H9 (cell line): ENCODE data around the gene GORAB. TPM values are rescaled to one million over a fixed set of nuclear protein-coding genes. Genes with fewer than 3 reads are reported as not detected.

Experiments
- DNase-seq: peaks from one replicate; pipeline ENCODE4 v3.0.0-alpha.2; 2017
- H2AFZ ChIP-seq: one replicate; pipeline ENCODE4 v1.6.1; 2013; ENCODE audit warnings: mild to moderate bottlenecking, low read length, control low read depth, moderate library complexity
- H2AK5ac ChIP-seq: 2 replicates; pipeline ENCODE4 v1.6.1; 2013; ENCODE audit warnings: low read length, control low read depth, mixed read lengths; ENCODE audit not compliant: insufficient read length
- H2BK120ac ChIP-seq: one replicate; pipeline ENCODE4 v1.6.1; 2013; ENCODE audit warnings: low read depth, mild to moderate bottlenecking, low read length, control low read depth, inconsistent platforms; ENCODE audit not compliant: poor library complexity, severe bottlenecking
- H2BK12ac ChIP-seq: 2 replicates; pipeline ENCODE4 v1.6.1; 2013; ENCODE audit warnings: low read length, control low read depth, mixed read lengths, low read depth; ENCODE audit not compliant: insufficient read length
- H2BK15ac ChIP-seq: 2 replicates; pipeline ENCODE4 v1.6.1; 2013; ENCODE audit warnings: low read depth, low read length, control low read depth
- H2BK20ac ChIP-seq: one replicate; pipeline ENCODE4 v1.6.1; 2013; ENCODE audit warnings: low read depth, mild to moderate bottlenecking, low read length, control low read depth, inconsistent platforms; ENCODE audit not compliant: poor library complexity, severe bottlenecking
- H2BK5ac ChIP-seq: 2 replicates; pipeline ENCODE4 v1.6.1; 2013; ENCODE audit warnings: low read length, control low read depth, mixed read lengths; ENCODE audit not compliant: insufficient read length
- H3K14ac ChIP-seq: 2 replicates; pipeline ENCODE4 v1.6.1; 2013; ENCODE audit warnings: low read length, control low read depth; ENCODE audit not compliant: insufficient read depth
- H3K18ac ChIP-seq: 2 replicates; pipeline ENCODE4 v1.6.1; 2013; ENCODE audit warnings: low read depth, mild to moderate bottlenecking, mixed read lengths, low read length, control low read depth; ENCODE audit not compliant: insufficient read length
- H3K23ac ChIP-seq: 2 replicates; pipeline ENCODE4 v1.6.1; 2013; ENCODE audit warnings: low read length, control low read depth, mixed read lengths, low read depth; ENCODE audit not compliant: insufficient read length
- H3K23me2 ChIP-seq: 2 replicates; pipeline ENCODE4 v1.6.1; 2013; ENCODE audit warnings: low read depth, mild to moderate bottlenecking, mixed read lengths, low read length, control low read depth; ENCODE audit not compliant: insufficient read length, poor library complexity, severe bottlenecking
- H3K27ac ChIP-seq: 2 replicates; pipeline ENCODE4 v1.5.1; 2013; ENCODE audit warnings: low read length, control low read depth, mixed read lengths, low read depth; ENCODE audit not compliant: insufficient read length
- H3K27me3 ChIP-seq: 2 replicates; pipeline ENCODE4 v1.6.1; 2013; ENCODE audit warnings: low read length, control low read depth, inconsistent platforms; ENCODE audit not compliant: insufficient read depth
- H3K4ac ChIP-seq: 2 replicates; pipeline ENCODE4 v1.6.1; 2013; ENCODE audit warnings: low read depth, mild to moderate bottlenecking, control low read depth, inconsistent platforms, low read length, moderate library complexity
- H3K4me1 ChIP-seq: 2 replicates; pipeline ENCODE4 v1.6.1; 2013; ENCODE audit warnings: low read length, control low read depth, inconsistent platforms; ENCODE audit not compliant: insufficient read depth
- H3K4me2 ChIP-seq: 2 replicates; pipeline ENCODE4 v1.6.1; 2013; ENCODE audit warnings: low read length, control low read depth, mixed read lengths; ENCODE audit not compliant: insufficient read length, insufficient read depth
- H3K56ac ChIP-seq: 2 replicates; pipeline ENCODE4 v1.6.1; 2013; ENCODE audit warnings: low read depth, mild to moderate bottlenecking, mixed read lengths, low read length, control low read depth; ENCODE audit not compliant: insufficient read length
- H3K79me1 ChIP-seq: 2 replicates; pipeline ENCODE4 v1.6.1; 2013; ENCODE audit warnings: low read depth, mild to moderate bottlenecking, moderate library complexity, low read length, control low read depth, inconsistent platforms; ENCODE audit not compliant: insufficient read depth, poor library complexity, severe bottlenecking
- H3K79me2 ChIP-seq: 2 replicates; pipeline ENCODE4 v1.6.1; 2013; ENCODE audit warnings: low read length, control low read depth, inconsistent platforms; ENCODE audit not compliant: insufficient read depth
- H3K9ac ChIP-seq: 2 replicates; pipeline ENCODE4 v1.6.1; 2013; ENCODE audit warnings: low read length, control low read depth, mixed read lengths; ENCODE audit not compliant: insufficient read length; ENCODE audit errors: extremely low read depth
- H3K9me3 ChIP-seq: one replicate; pipeline ENCODE4 v1.6.1; 2013; ENCODE audit warnings: low read depth, low read length, inconsistent platforms; ENCODE audit not compliant: control insufficient read depth
- H3T11ph ChIP-seq: one replicate; pipeline ENCODE4 v1.6.1; 2013; ENCODE audit warnings: mild to moderate bottlenecking, low read length, control low read depth, inconsistent platforms
- H4K20me1 ChIP-seq: one replicate; pipeline ENCODE4 v1.6.1; 2013; ENCODE audit not compliant: control insufficient read depth, insufficient read length, insufficient read depth
- H4K5ac ChIP-seq: 2 replicates; pipeline ENCODE4 v1.6.1; 2013; ENCODE audit warnings: low read depth, mild to moderate bottlenecking, mixed read lengths, low read length, control low read depth; ENCODE audit not compliant: insufficient read length
- H4K8ac ChIP-seq: replicated peaks from 2 replicates; pipeline ENCODE4 v1.6.1; 2013; ENCODE audit warnings: low read length, control low read depth, mixed read lengths, low read depth; ENCODE audit not compliant: insufficient read length
- H4K91ac ChIP-seq: 2 replicates; pipeline ENCODE4 v1.6.1; 2013; ENCODE audit warnings: low read depth, mild to moderate bottlenecking, moderate library complexity, mixed read lengths, low read length, control low read depth; ENCODE audit not compliant: insufficient read length
- H3K27ac Mint-ChIP-seq, 3 experiments: 2 replicates in 2 of 3; 3 replicates in 1 of 3; pipeline ENCODE4 v1.8.0; 2020 to 2021; ENCODE audit warnings: mixed read lengths in 3 of 3, mild to moderate bottlenecking in 1 of 3, moderate library complexity in 1 of 3
- H3K27me3 Mint-ChIP-seq: 2 replicates; pipeline ENCODE4 v1.8.0; 2021; ENCODE audit warnings: low read depth, mild to moderate bottlenecking, moderate library complexity, mixed read lengths
- H3K36me3 Mint-ChIP-seq, 3 experiments: 2 replicates in 2 of 3; 3 replicates in 1 of 3; pipeline ENCODE4 v1.8.0; 2020 to 2021; ENCODE audit warnings: low read depth in 3 of 3, mixed read lengths in 3 of 3; ENCODE audit not compliant: insufficient read depth in 1 of 3
- H3K4me1 Mint-ChIP-seq, 2 experiments: 2 replicates each; pipeline ENCODE4 v1.8.0; 2020; ENCODE audit warnings: mixed read lengths in 2 of 2
- H3K4me3 Mint-ChIP-seq, 2 experiments: 2 replicates in 1 of 2; 3 replicates in 1 of 2; pipeline ENCODE4 v1.8.0; 2020 to 2021; ENCODE audit warnings: mild to moderate bottlenecking in 2 of 2, mixed read lengths in 2 of 2, moderate library complexity in 1 of 2
- H3K9me3 Mint-ChIP-seq, 2 experiments: 2 replicates in 1 of 2; 3 replicates in 1 of 2; pipeline ENCODE4 v1.8.0; 2020; ENCODE audit warnings: mild to moderate bottlenecking in 2 of 2, mixed read lengths in 2 of 2, moderate library complexity in 1 of 2
- CTCF ChIP-seq: fragments of 200-600 bp; sonication (generic); conservative IDR thresholded peaks from 3 replicates; pipeline ENCODE4 v1.8.0; 2021; ENCODE audit warnings: antibody characterized with exemption, mild to moderate bottlenecking
- WGBS: extraction: QIAGEN DNeasy Blood & Tissue Kit; methylation state at CpG from one replicate; pipeline ENCODE4 v1.1.7; 2013; ENCODE audit warnings: missing lambda C conversion rate, low lambda C conversion rate, mixed read lengths; ENCODE audit not compliant: insufficient read length; ENCODE audit errors: extremely low coverage; 5-methylcytosine and 5-hydroxymethylcytosine counted together
- total RNA-seq: library from RNA; stranded (reverse); gene quantifications from 2 replicates; pipeline ENCODE4 v1.2.1, GENCODE V29; 2021

GORAB gene
- total RNA-seq, 1 experiment from 2014 or later: 17.8 TPM

- no peak overlapping the region for H2BK5ac ChIP-seq
- H2AK5ac ChIP-seq: no peak overlapping the region
- no peak overlapping the region for H3K27ac ChIP-seq
- no peak overlapping the region for H3T11ph ChIP-seq
- H2BK12ac ChIP-seq: no peak overlapping the region
- H3K27me3 Mint-ChIP-seq: no peaks in the 10 kb centered on the region
- H4K91ac ChIP-seq: no peak overlapping the region
- TF ChIP-seq CTCF: no peak
- H3K4ac ChIP-seq: no peak overlapping the region
- no peaks in the 10 kb centered on the region for H3K4me1 ChIP-seq
- H3K56ac ChIP-seq: no peak overlapping the region
- H3K9me3 Mint-ChIP-seq: peaks cover 27 to 33% of the 10 kb centered on the region in 2 experiments
- H3K18ac ChIP-seq: no peak overlapping the region
- no CpG with 5 or more reads among the region's 1 CpG for WGBS
- no peak overlapping the region for H2BK120ac ChIP-seq
- no peak overlapping the region for H4K5ac ChIP-seq
- H4K20me1 ChIP-seq: no peaks in the 10 kb centered on the region
- H3K27me3 ChIP-seq: no peaks in the 10 kb centered on the region
- H3K4me3 Mint-ChIP-seq: no peak overlapping the region
- no peak overlapping the region for H2BK20ac ChIP-seq
- H4K8ac ChIP-seq: no peak overlapping the region
- H3K9ac ChIP-seq: no peak overlapping the region
- H3K4me1 Mint-ChIP-seq: no peaks in the 10 kb centered on the region
- no peak overlapping the region for H3K27ac Mint-ChIP-seq
- H3K79me2 ChIP-seq: no peaks in the 10 kb centered on the region
- H3K36me3 Mint-ChIP-seq: peaks cover 8 to 20% (median 17%) of the 10 kb centered on the region in 3 experiments
- no peak overlapping the region for H2BK15ac ChIP-seq
- no peak overlapping the region for H2AFZ ChIP-seq
- H3K23ac ChIP-seq: no peak overlapping the region
- no peak overlapping the region for H3K14ac ChIP-seq
- no peaks in the 10 kb centered on the region for H3K23me2 ChIP-seq
- DNase-seq: no peak
- no peaks in the 10 kb centered on the region for H3K79me1 ChIP-seq
- H3K4me2 ChIP-seq: no peak overlapping the region
- H3K9me3 ChIP-seq: peaks cover 5% of the 10 kb centered on the region
Observed at GRCh38 chr1:170598618-170599017, 66.7 kb downstream of the GORAB start.
